Skeletal muscle tissue (tissue), 4 donors: ENCODE measurements around the gene NPHS2. TPM values are rescaled to one million over a fixed set of nuclear protein-coding genes. Genes with fewer than 3 reads are reported as not detected.
"Not testable (repeated sequence)": the region's sequence is repeated elsewhere in the genome, so short reads cannot be mapped to it uniquely, and the experiment has no call there.

Source experiments
- H3K27ac ChIP-seq: one replicate; pipeline ENCODE4 v1.7.0; 2013; ENCODE audit warnings: mild to moderate bottlenecking, low read depth, low read length, inconsistent platforms
- H3K27me3 ChIP-seq, 3 donors: one replicate each; pipeline ENCODE4 v1.7.0; 2013; ENCODE audit warnings: low read length in 3 of 3; ENCODE audit not compliant: control insufficient read depth in 3 of 3, insufficient read depth in 3 of 3
- H3K36me3 ChIP-seq, 3 donors: one replicate each; pipeline ENCODE4 v1.7.0; 2013; ENCODE audit warnings: low read length in 3 of 3; ENCODE audit not compliant: control insufficient read depth in 3 of 3, insufficient read depth in 3 of 3
- H3K4me1 ChIP-seq, 3 donors: one replicate each; pipeline ENCODE4 v1.7.0; 2013; ENCODE audit warnings: low read length in 3 of 3, mild to moderate bottlenecking in 3 of 3; ENCODE audit not compliant: control insufficient read depth in 3 of 3, insufficient read depth in 3 of 3
- H3K4me3 ChIP-seq, 3 donors: one replicate each; pipeline ENCODE4 v1.7.0; 2013; ENCODE audit warnings: low read length in 3 of 3
- H3K9ac ChIP-seq, 3 donors: one replicate each; pipeline ENCODE4 v1.7.0; 2013; ENCODE audit warnings: low read length in 3 of 3, mild to moderate bottlenecking in 3 of 3, moderate library complexity in 2 of 3, low read depth in 1 of 3
- H3K9me3 ChIP-seq, 3 donors: one replicate each; pipeline ENCODE4 v1.7.0; 2013; ENCODE audit warnings: low read length in 3 of 3; ENCODE audit not compliant: control insufficient read depth in 3 of 3
- total RNA-seq: library from RNA; depleted of rRNA; stranded (reverse); fragments of >200 nt; gene quantifications from one replicate; pipeline ENCODE4 v1.2.3, GENCODE V29; 2014
- donor health status: Osteomylitis.

Gene NPHS2
- total RNA-seq, 1 donor from 2014 or later = not detected

- H3K4me3 ChIP-seq = no peak overlapping the region
- no peaks in the 10 kb centered on the region for H3K4me1 ChIP-seq
- no peaks in the 10 kb centered on the region for H3K9me3 ChIP-seq
- no peak overlapping the region for H3K27ac ChIP-seq
- no peaks in the 10 kb centered on the region for H3K27me3 ChIP-seq
- H3K36me3 ChIP-seq = no peaks in the 10 kb centered on the region
- H3K9ac ChIP-seq = no peak overlapping the region
Observed at GRCh38 chr1:179548666-179549367, 26.9 kb downstream of the NPHS2 start.

- no peaks in the 10 kb centered on the region for H3K9me3 ChIP-seq
- no peaks in the 10 kb centered on the region for H3K27me3 ChIP-seq
- no peak overlapping the region for H3K27ac ChIP-seq
- H3K4me1 ChIP-seq = no peaks in the 10 kb centered on the region
- H3K9ac ChIP-seq = no peak overlapping the region
- H3K36me3 ChIP-seq = no peaks in the 10 kb centered on the region
- H3K4me3 ChIP-seq = no peak overlapping the region
Observed at GRCh38 chr1:179547021-179547535, 28.7 kb downstream of the NPHS2 start.

DNA sequence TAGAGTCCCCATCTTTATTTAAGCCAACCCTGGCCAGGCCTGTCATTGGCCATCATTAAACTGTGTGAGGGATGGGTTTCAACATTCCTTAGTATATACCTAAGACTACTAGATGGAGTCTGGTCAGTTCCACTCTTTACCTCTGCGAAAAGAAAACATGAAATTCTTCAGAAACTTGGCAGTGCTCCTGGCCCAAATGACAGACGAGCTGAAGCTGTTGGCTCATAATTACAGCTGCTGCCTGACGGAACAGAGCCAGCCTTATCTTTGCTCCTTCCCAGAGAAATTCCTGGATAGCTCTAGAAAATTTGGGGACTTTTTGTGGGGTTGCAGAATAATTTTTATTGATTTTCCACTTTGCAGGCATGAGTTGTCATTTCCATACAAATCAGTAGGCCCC, 30.4 kb downstream of the NPHS2 start:
- H3K9me3 ChIP-seq = no peaks in the 10 kb centered on the region
- peaks cover 0 to 3% (median 0%) of the 10 kb centered on the region in 3 donors for H3K27me3 ChIP-seq
- no peak overlapping the region for H3K9ac ChIP-seq
- H3K36me3 ChIP-seq = no peaks in the 10 kb centered on the region
- H3K4me3 ChIP-seq = no peak overlapping the region
- H3K4me1 ChIP-seq = no peaks in the 10 kb centered on the region
- no peak overlapping the region for H3K27ac ChIP-seq

GRCh38 chr1:179541774-179542173, 34.0 kb downstream of the NPHS2 start:
- Histone ChIP-seq H3K9ac (no peak overlapping the region), H3K4me3 (no peak overlapping the region), H3K27me3 (peaks cover 0 to 3% (median 0%) of the 10 kb centered on the region in 3 donors), H3K9me3 (no peaks in the 10 kb centered on the region), H3K36me3 (no peaks in the 10 kb centered on the region), H3K4me1 (no peaks in the 10 kb centered on the region), H3K27ac (no peak overlapping the region)

GRCh38 chr1:179530352-179530751, 45.4 kb downstream of the NPHS2 start:
- H3K9ac ChIP-seq = no peak overlapping the region
- no peaks in the 10 kb centered on the region for H3K36me3 ChIP-seq
- no peak overlapping the region for H3K4me3 ChIP-seq
- no peaks in the 10 kb centered on the region for H3K9me3 ChIP-seq
- H3K4me1 ChIP-seq = no peaks in the 10 kb centered on the region
- no peak overlapping the region for H3K27ac ChIP-seq
- no peaks in the 10 kb centered on the region for H3K27me3 ChIP-seq

DNA sequence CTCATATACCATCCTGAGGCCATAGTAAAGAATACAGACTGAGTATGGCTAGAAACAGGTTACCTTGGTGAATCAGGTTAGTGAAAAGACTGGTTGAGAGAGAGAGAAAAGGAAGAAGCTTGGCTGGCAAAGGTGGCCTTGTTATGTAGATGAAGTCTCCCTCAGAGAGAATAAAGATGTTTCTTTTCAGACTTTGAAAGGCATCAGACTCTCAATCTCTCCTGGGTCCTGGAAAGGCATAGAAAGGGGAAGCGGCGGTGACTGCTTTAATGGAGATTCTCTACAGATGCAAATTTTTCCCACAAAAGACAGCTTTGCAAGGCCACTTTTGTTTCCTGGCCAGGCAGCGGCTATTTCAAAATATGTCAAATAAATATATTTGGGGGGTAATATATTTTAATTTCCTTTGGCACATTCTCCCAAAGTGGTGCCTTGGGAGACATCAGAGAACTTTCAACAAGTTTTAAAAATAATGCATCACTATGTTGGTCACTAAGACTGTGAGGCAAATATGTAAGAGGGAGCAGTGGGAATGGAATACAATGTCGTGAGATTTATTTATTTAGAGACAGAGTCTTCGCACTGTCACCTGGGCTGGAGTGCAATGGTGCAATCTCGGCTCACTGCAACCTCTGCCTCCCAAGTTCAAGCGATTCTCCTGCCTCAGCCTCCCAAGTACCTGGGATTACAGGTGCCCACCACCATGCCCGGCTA, 46.1 kb downstream of the NPHS2 start:
- no peaks in the 10 kb centered on the region for H3K27me3 ChIP-seq
- H3K4me3 ChIP-seq = no peak overlapping the region
- H3K4me1 ChIP-seq = no peaks in the 10 kb centered on the region
- no peak overlapping the region for H3K9ac ChIP-seq
- no peak overlapping the region for H3K27ac ChIP-seq
- H3K9me3 ChIP-seq = no peaks in the 10 kb centered on the region
- no peaks in the 10 kb centered on the region for H3K36me3 ChIP-seq

DNA sequence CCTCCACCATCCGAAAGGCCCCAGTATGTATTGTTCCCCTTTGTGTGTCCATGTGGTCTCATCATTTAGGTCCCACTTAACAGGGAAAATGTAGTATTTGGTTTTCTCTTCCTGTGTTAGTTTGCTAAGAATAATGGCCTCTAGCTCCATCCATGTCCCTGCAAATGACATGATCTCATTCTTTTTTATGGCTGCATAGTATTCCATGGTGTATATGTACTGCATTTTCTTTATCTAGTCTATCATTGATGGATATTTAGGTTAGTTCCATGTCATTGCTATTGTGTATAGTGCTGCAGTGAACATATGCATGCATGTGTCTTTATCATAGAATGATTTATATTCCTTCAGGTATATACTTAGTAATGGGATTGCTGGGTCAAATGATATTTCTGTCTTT, 57.2 kb downstream of the NPHS2 start:
- H3K27ac ChIP-seq, H3K9ac ChIP-seq, H3K4me1 ChIP-seq: not testable (repeated sequence)

GRCh38 chr1:179516976-179517705, 58.6 kb downstream of the NPHS2 start:
- H3K9ac ChIP-seq = no peak overlapping the region
- no peaks in the 10 kb centered on the region for H3K27me3 ChIP-seq
- no peaks in the 10 kb centered on the region for H3K36me3 ChIP-seq
- no peak overlapping the region for H3K27ac ChIP-seq
- no peaks in the 10 kb centered on the region for H3K9me3 ChIP-seq
- no peaks in the 10 kb centered on the region for H3K4me1 ChIP-seq
- H3K4me3 ChIP-seq = no peak overlapping the region

More for the DNA sequence above, 57.2 kb downstream of the NPHS2 start:
- not testable (repeated sequence) for H3K4me3 ChIP-seq, H3K36me3 ChIP-seq, H3K9me3 ChIP-seq, H3K27me3 ChIP-seq

GRCh38 chr1:179510038-179510437, 65.7 kb downstream of the NPHS2 start:
- Histone ChIP-seq H3K27me3 (no peaks in the 10 kb centered on the region), H3K36me3 (no peaks in the 10 kb centered on the region), H3K9ac (no peak overlapping the region), H3K4me3 (no peak overlapping the region), H3K4me1 (no peaks in the 10 kb centered on the region), H3K27ac (no peak overlapping the region), H3K9me3 (no peaks in the 10 kb centered on the region)

- Histone ChIP-seq H3K4me3 (no peak overlapping the region), H3K36me3 (no peaks in the 10 kb centered on the region), H3K9me3 (no peaks in the 10 kb centered on the region), H3K9ac (no peak overlapping the region), H3K4me1 (no peaks in the 10 kb centered on the region), H3K27ac (no peak overlapping the region), H3K27me3 (no peaks in the 10 kb centered on the region)
Observed at GRCh38 chr1:179509384-179509783, 66.4 kb downstream of the NPHS2 start.
